GM18505 (cell line): ENCODE results near the gene NDUFS7.

Experiments used
- ATAC-seq: cut with Tn5 transposase; IDR thresholded peaks from one replicate; pipeline ENCODE4 v1.9.1; 2021; ENCODE audit not compliant: unreplicated experiment
- POLR2A ChIP-seq: IDR thresholded peaks from 4 replicates; pipeline ENCODE4 v1.6.1; 2011; ENCODE audit warnings: borderline replicate concordance; ENCODE audit not compliant: insufficient read depth, insufficient read length; ENCODE audit errors: extremely low read depth

The NDUFS7 gene

GRCh38 chr19:1427221-1427920, 43.7 kb downstream of the NDUFS7 start:
- no peak for ATAC-seq
- no peak for TF ChIP-seq POLR2A

GRCh38 chr19:1428738-1429391, 45.2 kb downstream of the NDUFS7 start:
- no peak for ATAC-seq
- no peak for TF ChIP-seq POLR2A

- no peak for TF ChIP-seq POLR2A
Observed at GRCh38 chr19:1429750-1430149, 46.0 kb downstream of the NDUFS7 start.

GRCh38 chr19:1430246-1430645, 46.5 kb downstream of the NDUFS7 start:
- no peak for ATAC-seq
- no peak for TF ChIP-seq POLR2A

More at GRCh38 chr19:1429750-1430149, 46.0 kb downstream of the NDUFS7 start:
- no peak for ATAC-seq

- ATAC-seq, result no peak
- no peak for TF ChIP-seq POLR2A
Observed at GRCh38 chr19:1431759-1432506, 48.2 kb downstream of the NDUFS7 start.

- no peak for ATAC-seq
- TF ChIP-seq POLR2A, result no peak
Observed at GRCh38 chr19:1432507-1432887, 48.8 kb downstream of the NDUFS7 start.

GRCh38 chr19:1433119-1434039, 49.7 kb downstream of the NDUFS7 start:
- no peak for ATAC-seq
- no peak for TF ChIP-seq POLR2A

GRCh38 chr19:1434040-1434366, 50.3 kb downstream of the NDUFS7 start:
- no peak for TF ChIP-seq POLR2A
- ATAC-seq, result no peak

GRCh38 chr19:1434577-1435060, 50.9 kb downstream of the NDUFS7 start:
- no peak for ATAC-seq
- TF ChIP-seq POLR2A, result no peak

GRCh38 chr19:1435378-1435989, 51.8 kb downstream of the NDUFS7 start:
- TF ChIP-seq POLR2A, result no peak
- no peak for ATAC-seq

- ATAC-seq, result no peak
- TF ChIP-seq POLR2A, result no peak
Observed at GRCh38 chr19:1437609-1438008, 53.9 kb downstream of the NDUFS7 start.
